SU-DHL-6 (cell line): Measurements from ENCODE around the gene ZNF197.
"Not testable (repeated sequence)": the region's sequence is repeated elsewhere in the genome, so short reads cannot be mapped to it uniquely, and the experiment has no call there.

Experiments used
- EZH2phosphoT487 ChIP-seq: fragments of 200-600 bp; sonication (generic), shearing (Covaris generic); conservative IDR thresholded peaks from 2 replicates; pipeline ENCODE4 v1.6.1; 2018; ENCODE audit warnings: mild to moderate bottlenecking, antibody characterized with exemption, low read length, moderate library complexity, mixed read lengths
- TF ChIP-seq, protein P1 (sequence below): fragments of 200-600 bp; sonication (generic); IDR thresholded peaks from one replicate; pipeline ENCODE4 v1.5.1; 2017; ENCODE audit warnings: antibody characterized with exemption, mild to moderate bottlenecking, low read length, moderate library complexity; ENCODE audit not compliant: insufficient read depth, poor library complexity, severe bottlenecking

DNA sequence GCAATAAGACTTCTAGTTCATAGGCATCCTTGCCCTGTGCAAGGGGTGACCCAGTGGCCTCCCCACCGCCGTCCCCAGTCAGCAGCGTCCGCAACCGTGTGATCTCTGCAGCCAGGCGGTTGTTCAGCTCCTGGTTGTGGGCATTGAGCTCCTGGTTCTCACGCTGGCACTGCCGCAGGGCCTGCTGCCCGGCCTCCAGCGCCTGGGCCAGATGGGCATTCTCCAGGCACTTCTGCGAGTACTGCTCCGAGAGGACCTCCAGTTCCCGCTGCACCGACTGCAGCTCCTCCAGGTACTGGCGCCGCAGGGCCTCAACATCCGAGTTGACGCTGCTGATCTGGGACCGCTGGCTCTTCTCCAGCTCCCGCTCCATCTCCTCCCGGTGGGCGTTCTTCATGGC lies 46.5 kb upstream of the ZNF197 start:
- TF ChIP-seq, protein P1, sequence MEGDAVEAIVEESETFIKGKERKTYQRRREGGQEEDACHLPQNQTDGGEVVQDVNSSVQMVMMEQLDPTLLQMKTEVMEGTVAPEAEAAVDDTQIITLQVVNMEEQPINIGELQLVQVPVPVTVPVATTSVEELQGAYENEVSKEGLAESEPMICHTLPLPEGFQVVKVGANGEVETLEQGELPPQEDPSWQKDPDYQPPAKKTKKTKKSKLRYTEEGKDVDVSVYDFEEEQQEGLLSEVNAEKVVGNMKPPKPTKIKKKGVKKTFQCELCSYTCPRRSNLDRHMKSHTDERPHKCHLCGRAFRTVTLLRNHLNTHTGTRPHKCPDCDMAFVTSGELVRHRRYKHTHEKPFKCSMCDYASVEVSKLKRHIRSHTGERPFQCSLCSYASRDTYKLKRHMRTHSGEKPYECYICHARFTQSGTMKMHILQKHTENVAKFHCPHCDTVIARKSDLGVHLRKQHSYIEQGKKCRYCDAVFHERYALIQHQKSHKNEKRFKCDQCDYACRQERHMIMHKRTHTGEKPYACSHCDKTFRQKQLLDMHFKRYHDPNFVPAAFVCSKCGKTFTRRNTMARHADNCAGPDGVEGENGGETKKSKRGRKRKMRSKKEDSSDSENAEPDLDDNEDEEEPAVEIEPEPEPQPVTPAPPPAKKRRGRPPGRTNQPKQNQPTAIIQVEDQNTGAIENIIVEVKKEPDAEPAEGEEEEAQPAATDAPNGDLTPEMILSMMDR = not testable (repeated sequence)
- not testable (repeated sequence) for TF ChIP-seq EZH2phosphoT487
